Epithelial cell of prostate (primary cell): ENCODE results near the gene ARFGEF2.

Source experiments
- DNase-seq: peaks from one replicate; pipeline ENCODE4 v3.0.0-alpha.2; 2011; ENCODE audit warnings: low read depth, low spot score
- H3K27ac ChIP-seq: fragments of 450-650 bp; 2 replicates; pipeline ENCODE4 v1.5.1; 2017; ENCODE audit warnings: mild to moderate bottlenecking

The ARFGEF2 gene

GRCh38 chr20:48898210-48898609 lies 23.3 kb upstream of the ARFGEF2 start:
- no peak overlapping the region for H3K27ac ChIP-seq
- no peak for DNase-seq

DNA sequence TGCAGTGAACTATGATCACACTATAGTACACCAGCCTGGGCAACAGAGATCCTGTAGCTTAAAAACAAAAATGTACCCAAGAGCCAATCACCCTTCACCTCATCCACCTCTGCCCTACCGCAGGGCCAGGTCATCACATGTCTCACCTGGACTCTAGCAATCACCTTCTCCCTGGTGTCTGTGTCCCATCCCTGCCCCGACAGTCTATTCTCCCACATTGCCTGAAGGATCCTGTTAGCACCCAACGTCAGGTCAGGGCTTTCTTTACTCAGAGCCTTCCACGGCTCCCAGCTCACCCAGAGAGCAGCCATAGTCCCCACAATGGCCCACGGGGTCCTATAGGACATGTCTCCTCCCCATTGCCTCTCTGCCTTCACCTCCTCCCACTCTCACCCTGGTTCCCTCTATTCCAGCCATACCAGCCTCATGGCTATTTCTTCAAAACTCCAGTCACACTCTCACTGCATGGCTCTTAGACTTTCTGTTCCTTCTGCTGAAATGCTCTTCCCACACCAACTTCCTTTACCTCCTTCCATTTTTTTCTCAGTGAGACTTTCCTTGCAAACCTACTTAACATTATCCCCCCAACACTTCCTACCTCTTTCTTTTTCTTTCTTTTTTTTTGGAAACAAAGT lies 22.5 kb upstream of the ARFGEF2 start:
- DNase-seq: no peak
- no peak overlapping the region for H3K27ac ChIP-seq

DNA sequence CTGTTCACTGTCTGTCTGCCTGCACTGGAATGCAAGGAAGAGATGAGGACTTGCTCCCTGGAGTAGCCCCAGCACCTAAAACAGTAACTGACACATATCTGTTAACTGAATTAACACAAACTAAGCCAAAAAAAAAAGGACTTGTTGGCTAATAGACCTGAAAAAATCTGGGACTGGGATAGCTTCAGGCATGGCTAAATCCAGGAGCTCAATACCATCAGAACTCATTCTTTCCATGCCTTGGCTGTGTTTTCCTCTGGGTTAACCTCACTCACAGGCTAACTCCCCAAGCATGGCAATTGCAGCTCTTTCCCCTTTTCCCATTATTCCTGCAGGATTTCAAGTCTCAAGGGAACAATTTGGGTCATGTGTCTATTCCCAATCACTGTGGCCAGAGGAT lies 21.6 kb upstream of the ARFGEF2 start:
- no peak overlapping the region for H3K27ac ChIP-seq
- DNase-seq: no peak

DNA sequence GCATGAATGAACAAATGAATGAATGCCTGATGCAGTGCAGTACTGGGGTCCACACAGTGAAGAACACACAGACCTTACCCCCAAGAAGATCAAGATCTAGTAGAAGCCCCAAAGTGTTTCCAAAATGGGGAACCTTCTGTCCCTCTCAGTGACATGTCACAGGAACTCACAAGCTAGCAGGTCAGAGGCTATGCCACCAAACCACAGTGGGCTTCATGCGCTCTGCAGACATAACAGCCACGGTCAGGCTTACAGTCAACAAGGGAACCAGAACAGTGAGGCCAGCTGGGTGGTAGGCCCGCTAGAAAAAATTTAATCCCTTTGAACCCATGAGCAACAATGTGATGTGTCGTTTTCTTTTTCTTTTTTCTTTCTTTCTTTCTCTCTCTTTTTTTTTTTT lies 20.2 kb upstream of the ARFGEF2 start:
- no peak overlapping the region for H3K27ac ChIP-seq
- no peak for DNase-seq

GRCh38 chr20:48903705-48904104 lies 17.8 kb upstream of the ARFGEF2 start:
- DNase-seq: no peak
- H3K27ac ChIP-seq: no peak overlapping the region

GRCh38 chr20:48904566-48905296 lies 16.8 kb upstream of the ARFGEF2 start:
- no peak for DNase-seq
- H3K27ac ChIP-seq: no peak overlapping the region

GRCh38 chr20:48905297-48905647 lies 16.2 kb upstream of the ARFGEF2 start:
- DNase-seq: no peak
- no peak overlapping the region for H3K27ac ChIP-seq

DNA sequence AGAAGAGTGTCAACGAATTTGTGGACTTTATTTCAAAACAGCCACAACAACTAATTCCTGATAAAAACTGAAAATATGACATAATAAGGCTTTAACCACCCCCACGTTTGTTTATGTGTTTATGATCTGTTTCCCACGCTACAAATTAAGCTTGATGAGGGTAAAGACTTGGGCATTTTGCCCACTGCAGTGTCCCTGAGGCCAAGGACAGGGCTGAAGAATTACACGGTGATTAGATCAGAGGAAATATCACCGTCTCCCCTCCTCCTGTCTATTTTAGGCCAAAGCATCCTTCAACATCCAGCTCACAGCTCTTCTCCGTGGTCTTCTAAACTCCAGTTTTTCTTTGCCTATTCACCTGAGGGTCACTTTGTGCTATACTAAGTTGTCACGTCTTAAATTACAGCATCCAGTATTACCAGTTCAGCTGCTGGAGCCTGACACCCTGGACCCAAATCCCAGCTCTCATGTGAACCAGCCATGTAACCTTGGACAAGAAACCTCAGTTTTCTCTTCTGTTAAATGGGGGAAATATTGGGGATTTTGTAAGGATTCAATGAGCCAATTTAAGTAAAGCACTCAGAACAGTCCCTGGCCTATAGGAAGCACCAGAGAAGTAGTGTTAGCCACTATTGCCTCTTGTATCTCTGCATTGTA lies 15.2 kb upstream of the ARFGEF2 start:
- DNase-seq: no peak
- H3K27ac ChIP-seq: no peak overlapping the region

DNA sequence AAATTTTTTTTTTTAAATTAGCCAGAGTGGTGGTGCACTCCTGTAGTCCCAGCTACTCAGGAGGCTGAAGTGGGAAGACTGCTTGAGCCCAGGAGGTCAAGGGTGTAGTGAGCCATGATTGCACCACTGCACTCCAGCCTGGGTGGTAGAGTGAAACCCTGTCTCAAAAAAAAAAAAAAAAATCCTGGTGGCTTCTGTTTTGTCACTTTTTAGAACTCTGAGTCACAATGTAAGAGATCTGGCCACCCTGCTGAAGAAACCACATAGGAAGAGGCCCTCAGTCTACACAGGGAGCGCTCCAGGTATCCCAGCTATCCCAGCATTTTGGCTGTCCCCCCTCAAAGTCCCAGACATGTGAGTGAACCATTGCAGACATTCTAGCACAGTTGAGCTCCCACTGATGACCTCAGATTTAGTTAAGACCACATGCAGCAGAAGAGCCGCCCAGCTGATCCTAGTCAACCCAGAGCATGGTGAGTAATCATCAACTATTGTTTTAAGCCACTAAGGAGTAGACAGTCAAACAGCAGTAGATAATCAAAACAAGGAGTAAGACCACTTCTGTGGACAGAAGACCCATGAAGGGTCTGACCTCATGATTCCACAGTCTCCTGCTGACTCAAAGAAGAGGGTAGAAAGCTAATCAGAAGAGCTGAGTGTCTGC lies 12.7 kb upstream of the ARFGEF2 start:
- DNase-seq: no peak
- no peak overlapping the region for H3K27ac ChIP-seq

GRCh38 chr20:48909910-48910309 lies 11.6 kb upstream of the ARFGEF2 start:
- H3K27ac ChIP-seq: no peak overlapping the region
- no peak for DNase-seq

DNA sequence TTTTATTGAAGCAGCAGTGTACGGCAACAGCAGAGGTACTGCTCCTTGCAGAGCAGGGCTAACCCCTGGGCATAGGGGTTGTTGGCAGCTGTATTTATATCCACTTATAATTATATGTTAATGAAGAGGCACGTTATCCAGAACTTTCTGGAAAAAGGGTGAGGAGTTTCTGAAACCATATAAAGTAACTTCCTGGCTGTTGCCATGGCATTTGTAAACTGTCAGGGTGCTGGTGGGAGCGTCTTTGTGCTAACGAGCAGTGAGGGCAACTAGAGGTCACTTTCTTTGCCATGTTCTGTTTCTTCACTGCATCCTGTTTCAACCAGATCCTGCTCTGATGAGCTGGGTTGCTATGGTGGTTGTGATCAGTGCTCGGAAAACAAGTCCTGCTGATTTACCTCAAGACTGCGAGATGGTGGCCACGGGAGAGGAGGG lies 11.1 kb upstream of the ARFGEF2 start:
- no peak for DNase-seq
- H3K27ac ChIP-seq: no peak overlapping the region

DNA sequence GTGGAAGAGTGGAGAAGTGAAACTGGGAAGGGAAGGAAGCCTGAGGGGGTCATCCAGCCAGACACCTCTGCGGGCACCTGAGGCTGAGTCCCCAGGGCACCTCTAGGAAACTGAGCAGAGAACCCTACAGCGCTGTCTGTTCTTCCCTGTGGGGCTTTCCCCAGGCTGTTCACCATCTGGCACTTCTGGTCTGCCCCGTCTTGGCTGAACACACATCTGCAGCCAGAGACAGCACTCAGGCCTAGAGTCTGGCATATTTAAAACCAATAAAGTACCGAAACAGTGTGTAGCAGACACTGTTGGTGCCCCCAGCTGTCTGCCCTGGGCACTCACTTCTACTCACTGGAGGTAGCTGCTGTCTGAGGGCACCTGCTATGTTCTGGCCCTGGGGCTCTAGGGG lies 9.4 kb upstream of the ARFGEF2 start:
- no peak for DNase-seq
- H3K27ac ChIP-seq: no peak overlapping the region

DNA sequence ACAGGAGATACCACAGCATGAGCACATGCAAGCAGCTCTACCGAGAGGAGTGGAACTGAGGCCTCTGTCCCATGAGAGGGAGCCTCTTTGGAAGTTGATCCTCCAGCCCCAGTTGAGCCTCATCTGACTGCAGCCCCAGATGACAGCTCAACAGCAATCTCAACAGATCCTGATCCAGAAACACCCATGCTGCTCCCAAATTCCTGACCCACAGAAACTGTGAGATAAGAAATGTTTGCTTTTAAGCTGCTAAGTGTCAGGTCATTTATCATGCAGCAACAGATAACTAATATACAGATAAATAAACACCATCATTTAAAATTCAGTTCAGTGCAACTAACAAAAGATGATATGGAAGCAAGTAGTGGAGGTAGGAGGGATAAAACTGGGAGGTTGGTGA lies 4.8 kb upstream of the ARFGEF2 start:
- DNase-seq: no peak
- no peak overlapping the region for H3K27ac ChIP-seq

- no peak overlapping the region for H3K27ac ChIP-seq
- DNase-seq: no peak
Observed at GRCh38 chr20:48919336-48919881, 2.1 kb upstream of the ARFGEF2 start.

- no peak overlapping the region for H3K27ac ChIP-seq
- DNase-seq: no peak
Observed at GRCh38 chr20:48919882-48920526, 1.5 kb upstream of the ARFGEF2 start.

GRCh38 chr20:48920527-48921167 lies 864 bp upstream of the ARFGEF2 start:
- H3K27ac ChIP-seq: peak overlapping the region; percentile 93
- no peak for DNase-seq

- peak overlapping the region; percentile 93 for H3K27ac ChIP-seq
- no peak for DNase-seq
Observed at GRCh38 chr20:48921883-48922820, 641 bp downstream of the ARFGEF2 start.

GRCh38 chr20:48923149-48923718 lies 1.7 kb downstream of the ARFGEF2 start:
- H3K27ac ChIP-seq: peak overlapping the region; percentile 93
- DNase-seq: no peak

GRCh38 chr20:48924756-48925109 lies 3.2 kb downstream of the ARFGEF2 start:
- no peak for DNase-seq
- no peak overlapping the region for H3K27ac ChIP-seq
